GM19035 (cell line): Measurements from ENCODE around the gene POLR2J3.
A peak's percentile ranks its signal among the peaks of the same experiment; 100 is the strongest.
"Not testable (repeated sequence)": the region's sequence is repeated elsewhere in the genome, so short reads cannot be mapped to it uniquely, and the experiment has no call there.

Experiments used
- ATAC-seq: cut with Tn5 transposase; IDR thresholded peaks from one replicate; pipeline ENCODE4 v1.9.1; 2021; ENCODE audit not compliant: unreplicated experiment

The POLR2J3 gene

DNA sequence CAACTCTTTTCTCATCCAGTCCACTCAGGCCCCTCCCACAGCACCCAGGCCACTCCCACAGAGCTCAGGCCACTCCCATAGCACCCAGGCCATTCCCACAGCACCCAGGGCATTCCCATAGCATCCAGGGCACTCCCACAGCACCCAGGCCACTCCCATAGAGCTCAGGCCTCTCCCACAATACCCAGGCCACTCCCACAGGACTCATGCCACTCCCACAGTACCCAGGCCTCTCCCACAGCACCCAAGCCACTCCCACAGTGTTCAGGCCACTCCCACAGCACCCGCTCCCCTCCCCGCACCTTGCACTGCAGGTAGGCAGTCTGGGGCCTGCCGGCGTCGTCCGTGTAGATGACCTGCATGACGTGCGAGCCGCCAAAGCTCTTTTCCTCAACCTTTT is 17.5 kb upstream of the POLR2J3 start:
- peak; percentile 43 for ATAC-seq

DNA sequence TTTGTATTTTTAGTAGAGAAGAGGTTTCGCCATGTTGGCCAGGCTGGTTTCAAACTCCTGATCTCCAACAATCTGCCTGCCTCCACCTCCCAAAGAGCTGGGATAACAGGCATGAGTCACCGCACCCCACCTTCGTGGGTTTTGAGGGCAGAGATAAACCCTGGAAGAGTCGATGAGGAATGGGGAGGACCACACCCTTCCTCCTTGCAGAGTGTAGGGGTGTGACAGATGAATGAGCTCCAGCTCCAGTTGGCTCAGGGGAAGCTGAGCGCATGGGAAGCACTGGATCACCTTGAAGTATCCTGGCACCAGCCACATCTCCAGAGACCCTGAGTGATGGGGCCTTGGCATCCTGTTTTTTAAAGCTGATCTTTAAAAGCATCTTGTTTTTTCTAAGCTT is 11.1 kb upstream of the POLR2J3 start:
- ATAC-seq: not testable (repeated sequence)

DNA sequence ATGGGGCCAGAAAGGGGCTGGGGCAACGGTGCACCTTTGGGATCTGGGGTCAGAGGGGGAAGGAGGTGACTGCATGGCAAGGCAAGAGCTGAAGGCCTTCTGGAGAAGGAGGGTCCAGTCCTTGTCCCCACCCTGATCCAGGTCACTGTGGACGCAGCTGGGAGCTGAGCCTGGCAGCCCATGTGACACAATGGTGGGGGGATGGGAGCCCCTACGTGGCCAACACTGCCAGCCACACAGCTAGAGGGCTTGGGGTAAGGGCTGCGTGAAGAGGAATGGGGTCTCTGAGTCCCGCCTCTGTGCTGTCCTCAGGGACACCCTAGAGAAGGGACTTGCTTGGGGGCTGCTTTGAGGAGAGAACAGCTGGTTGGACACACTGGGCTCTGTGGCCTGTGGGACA is 9.3 kb upstream of the POLR2J3 start:
- not testable (repeated sequence) for ATAC-seq

DNA sequence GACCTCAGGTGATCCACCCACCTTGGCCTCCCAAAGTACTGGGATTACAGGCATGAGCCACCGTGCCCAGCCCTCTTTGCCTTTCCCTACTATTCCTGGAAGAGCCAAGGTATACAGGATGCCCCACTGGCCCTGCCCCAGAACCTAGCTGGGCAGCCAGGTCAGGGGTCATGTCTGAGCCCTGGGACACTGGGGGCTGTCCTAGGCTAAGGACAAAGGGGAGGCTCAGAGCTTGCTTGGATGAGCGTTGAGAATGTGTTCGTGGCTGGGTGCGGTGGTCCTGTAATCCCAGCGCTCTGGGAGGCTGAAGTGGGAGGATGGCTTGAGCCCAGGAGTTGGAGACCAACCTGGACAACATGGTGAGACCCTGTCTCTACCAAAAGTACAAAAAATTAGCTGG is 6.1 kb upstream of the POLR2J3 start:
- ATAC-seq: not testable (repeated sequence)

DNA sequence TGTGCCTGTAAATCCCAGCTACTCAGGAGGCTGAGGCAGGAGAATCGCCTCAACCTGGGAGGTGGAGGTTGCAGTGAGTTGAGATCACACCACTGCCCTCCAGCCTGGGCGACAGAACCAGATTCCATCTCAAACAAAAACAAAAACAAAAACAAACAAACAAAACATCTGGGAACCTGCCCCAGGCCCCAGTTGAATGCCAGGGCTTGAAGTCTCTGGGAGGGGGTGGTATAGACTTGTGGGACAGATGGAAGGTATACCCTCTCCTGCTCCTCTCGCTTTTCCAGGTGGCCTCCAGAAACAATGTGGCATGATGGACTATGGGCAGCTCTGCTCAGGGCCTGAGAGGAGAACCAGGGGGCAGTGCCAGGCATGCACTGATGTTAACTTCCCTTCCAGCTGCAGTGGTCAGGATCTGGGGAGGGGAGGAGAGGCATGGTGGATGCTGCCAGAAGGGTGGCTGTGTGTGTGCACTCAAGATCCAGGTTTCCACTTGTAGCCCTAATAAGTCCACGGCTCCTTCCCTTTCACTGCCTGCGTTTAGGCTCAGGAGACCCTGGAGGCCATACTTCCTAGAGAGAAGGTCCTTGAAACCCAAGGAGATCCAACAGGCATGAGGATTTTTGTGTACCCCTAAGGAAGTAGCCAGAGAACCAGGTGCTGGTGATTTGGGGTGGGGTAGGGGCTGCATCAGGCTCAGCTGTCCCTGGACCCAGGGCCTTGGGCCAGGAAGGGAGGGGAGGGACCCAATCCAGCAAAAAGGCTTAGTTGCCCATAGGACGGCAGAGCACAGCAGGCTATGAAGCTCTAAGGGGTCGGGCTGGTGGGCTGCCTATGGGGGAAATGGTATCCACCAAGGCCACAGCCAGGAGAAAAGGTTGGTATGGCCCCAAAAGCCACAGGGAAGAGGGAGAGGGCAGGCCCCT is 5.2 kb upstream of the POLR2J3 start:
- not testable (repeated sequence) for ATAC-seq

DNA sequence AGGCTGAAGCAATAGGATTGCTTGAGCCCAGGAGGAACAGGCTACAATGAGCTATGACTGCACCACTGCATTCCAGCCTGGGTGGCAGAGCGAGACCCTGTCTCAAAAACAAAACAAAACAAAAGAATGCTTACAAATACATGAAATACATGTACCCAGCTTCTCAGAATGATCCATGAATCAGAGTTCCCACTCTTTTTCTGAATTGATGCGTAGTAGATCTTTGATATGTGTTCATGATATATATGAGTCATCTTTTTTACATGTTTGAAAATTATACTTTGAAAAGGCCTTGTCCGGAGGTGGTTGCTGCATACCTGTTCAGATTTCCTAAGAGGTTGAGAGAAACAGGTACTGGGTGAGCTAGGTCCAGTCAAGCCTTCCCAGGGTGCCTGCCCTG is 4.0 kb upstream of the POLR2J3 start:
- not testable (repeated sequence) for ATAC-seq

DNA sequence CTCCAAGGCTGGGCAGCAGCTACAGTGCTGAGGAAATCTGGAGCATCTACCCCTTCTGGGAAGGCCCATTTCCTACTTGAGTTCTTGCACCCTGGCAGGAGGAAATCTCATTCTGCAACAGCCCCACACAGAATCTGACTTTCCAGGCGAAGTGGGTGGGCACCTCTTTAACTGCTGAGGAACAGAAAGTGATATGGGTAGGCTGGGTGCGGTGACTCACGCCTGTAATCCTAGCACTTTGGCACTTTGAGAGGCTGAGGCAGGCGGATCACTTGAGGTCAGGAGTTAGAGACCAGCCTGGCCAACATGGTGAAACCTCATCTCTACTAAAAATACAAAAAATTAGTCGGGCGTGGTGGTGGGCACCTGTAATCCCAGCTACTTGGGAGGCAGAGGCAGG is 2.2 kb upstream of the POLR2J3 start:
- not testable (repeated sequence) for ATAC-seq

DNA sequence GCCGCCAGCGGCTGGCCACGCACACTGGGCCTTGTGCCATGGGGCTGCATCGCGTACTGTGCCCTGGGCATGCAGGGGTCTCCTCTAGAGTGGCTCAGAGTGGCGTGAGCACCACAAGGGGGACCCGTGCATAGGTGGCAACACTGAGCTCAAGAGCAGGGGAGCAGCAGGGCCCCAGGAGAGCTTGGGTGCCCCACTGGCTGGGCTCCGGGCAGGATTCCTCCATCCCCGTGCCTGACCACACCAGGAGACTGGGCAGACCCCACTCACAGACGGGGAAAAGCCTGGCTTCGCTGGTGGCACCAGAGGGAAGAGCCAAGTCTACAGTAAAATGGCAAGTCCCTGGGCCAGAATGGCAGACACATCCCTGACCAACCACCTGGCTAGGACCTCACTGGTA is 3.8 kb downstream of the POLR2J3 start:
- ATAC-seq: not testable (repeated sequence)

DNA sequence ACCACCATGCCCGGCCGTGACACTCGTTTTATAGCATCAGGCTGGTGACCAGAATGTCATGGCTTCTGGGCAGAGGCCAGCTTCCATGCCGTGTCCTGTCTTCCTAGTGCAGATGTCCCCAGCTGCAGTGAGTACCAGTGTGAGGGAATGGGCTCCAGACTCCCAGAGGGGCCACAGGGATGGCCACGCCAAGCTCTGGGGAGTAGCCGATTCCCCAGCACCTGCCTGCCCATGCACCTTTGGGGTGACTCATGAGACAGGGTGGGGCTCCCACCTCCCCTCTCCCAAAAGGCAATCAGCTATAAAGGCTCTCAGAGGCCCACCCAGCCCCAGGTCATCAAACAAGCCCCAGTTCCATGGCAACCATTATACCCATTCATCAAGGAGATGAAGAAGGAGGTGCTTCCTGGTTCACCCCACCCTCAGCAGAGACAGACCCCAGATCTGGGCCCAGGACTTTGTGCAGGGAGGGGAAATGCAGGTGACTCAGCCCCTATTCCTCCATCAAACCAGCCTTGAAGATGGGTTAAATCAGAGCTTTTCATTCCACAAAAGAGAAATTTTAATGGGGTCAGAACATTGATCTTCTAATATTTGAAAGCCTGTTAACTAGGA is 21.5 kb downstream of the POLR2J3 start, which contains the start of gene SPDYE2:
Gene SPDYE2 (plus strand): TSS at position 419 of the 615 bp plus-strand sequence. CDS start 2,030 bp downstream, outside the sequence.
- ATAC-seq: not testable (repeated sequence)

DNA sequence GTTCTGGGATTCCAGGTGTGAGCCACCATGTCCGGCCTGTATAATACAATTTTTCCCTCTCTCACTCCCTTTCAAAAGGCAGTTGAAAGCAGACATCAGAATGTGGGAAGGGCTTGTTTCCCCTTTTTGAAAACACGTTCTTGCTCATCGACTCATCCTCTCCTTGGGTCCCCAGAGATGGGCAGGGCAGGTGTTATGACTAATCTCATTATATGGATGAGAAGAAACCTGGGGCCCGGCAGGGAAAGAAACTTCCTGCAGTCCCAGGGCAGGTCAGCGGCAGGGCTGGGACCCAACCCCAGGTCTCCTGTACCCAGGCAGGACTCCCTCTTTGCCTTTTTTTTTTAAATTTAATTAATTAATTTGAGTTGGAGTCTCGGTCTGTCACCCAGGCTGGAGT is 26.0 kb downstream of the POLR2J3 start:
- ATAC-seq: peak; percentile 59

DNA sequence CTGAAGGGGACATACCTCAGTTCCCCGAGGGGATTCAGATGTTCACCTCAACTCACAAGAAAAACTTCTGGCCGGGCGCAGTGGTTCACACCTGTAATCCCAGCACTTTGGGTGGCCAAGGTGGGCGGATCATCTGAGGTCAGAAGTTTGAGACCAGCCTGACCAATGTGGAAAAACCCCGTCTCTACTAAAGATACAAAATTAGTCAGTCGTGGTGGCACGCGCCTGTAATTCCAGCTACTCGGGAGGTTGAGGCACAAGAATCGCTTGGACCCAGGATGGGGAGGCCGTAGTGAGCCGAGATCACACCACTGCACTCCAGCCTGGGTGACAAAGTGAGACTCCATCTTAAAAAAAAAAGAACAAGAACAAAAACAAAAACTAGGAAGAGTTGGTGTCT is 27.1 kb downstream of the POLR2J3 start:
- ATAC-seq: not testable (repeated sequence)

DNA sequence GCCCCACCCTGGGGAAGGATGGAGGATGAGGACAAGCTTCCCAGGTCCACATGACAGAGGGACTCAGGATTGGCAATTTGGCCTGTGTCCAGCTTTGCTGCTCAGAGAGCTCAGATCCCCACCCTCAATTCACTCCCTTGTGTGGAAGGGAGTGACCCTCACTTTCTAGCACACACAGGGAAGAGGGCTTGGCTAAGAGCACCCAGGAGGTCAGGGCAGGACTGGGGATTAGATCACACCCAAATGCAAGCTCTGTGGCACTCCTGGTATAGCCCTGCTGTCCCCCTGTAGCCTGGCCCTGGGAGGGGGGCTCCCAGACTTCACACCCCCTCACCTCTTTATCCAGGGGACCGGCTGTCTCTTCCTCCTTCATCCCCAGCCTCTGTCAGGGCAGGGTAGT is 28.0 kb downstream of the POLR2J3 start:
- ATAC-seq: not testable (repeated sequence)

DNA sequence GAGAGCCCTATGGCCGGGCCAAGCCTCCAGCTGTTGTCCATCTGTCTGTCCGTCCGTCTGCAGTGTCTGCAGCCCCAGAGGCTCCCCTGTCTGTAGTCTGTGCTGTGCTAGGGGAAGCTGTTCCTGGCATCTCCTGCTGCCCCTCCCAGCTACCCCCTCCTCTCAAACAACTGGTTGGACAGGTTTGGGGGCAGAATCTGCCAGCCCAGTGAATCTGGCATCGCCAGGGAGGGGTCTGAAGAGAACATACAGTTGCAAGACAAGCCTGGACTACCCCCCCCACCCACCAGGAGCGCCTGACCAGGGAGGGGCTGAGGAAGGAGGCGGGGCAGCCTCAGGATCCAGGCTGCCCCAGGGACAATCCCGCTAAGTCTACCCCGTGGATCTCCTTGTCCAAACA is 28.8 kb downstream of the POLR2J3 start, which contains the start of gene UPK3BL2:
Gene UPK3BL2 (minus strand): TSS at position 101 of the 400 bp plus-strand sequence. CDS start 60 bp downstream, at position 41.
- not testable (repeated sequence) for ATAC-seq

DNA sequence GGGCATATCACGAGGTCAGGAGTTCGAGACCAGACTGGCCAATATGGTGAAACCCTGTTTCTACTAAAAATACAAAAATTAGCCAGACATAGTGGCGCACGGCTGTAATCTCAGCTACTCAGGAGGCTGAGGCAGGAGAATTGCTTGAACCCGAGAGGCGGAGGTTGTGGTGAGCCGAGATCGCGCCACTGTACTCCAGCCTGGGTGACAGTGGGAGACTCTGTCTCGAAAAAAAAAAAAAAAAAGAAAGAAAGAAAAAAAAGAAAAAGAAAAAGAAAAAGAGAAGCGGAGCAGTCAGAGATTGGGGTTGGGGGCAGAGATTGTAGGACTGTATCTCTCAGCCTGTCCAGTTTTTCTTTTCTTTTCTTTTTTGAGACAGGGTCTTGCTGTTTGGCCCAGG is 29.6 kb downstream of the POLR2J3 start:
- ATAC-seq: not testable (repeated sequence)

DNA sequence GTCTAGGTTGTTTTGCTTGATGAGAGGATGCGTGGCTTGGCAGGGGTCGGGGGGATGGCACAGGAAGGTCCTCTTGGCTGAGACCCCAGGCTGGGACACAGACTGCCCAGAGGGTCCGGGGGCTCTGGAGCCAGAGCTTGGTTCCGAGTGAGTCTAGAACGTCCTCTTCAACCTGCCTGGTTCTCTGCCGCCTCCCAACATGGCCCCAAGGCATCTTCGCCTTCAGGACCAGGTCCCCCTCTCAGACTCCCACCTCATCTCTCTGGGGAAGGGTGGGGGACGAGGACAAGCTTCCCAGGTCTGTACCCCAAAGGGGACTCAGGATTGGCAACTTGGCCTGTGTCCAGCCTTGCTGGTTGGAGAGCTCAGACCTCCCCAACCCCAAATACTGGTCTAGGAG is 30.3 kb downstream of the POLR2J3 start:
- not testable (repeated sequence) for ATAC-seq

DNA sequence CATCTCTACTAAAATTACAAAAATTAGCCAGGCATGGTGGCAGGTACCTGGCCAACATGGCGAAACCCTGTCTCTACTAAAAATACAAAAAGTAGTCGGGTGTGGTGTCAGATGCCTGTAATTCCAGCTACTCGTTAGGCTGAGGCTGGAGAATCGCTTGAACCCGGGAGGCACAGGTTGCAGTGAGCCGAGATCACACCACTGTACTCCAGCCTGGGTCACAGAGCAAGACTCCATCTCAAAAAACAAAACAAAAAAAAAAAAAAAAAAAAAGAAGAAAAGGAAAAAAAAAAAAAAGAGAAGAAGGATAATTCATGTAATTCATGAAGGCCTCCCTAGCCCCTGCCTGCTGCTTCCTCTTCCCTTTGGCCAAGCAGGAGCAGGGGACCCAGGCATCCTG is 31.8 kb downstream of the POLR2J3 start:
- not testable (repeated sequence) for ATAC-seq

DNA sequence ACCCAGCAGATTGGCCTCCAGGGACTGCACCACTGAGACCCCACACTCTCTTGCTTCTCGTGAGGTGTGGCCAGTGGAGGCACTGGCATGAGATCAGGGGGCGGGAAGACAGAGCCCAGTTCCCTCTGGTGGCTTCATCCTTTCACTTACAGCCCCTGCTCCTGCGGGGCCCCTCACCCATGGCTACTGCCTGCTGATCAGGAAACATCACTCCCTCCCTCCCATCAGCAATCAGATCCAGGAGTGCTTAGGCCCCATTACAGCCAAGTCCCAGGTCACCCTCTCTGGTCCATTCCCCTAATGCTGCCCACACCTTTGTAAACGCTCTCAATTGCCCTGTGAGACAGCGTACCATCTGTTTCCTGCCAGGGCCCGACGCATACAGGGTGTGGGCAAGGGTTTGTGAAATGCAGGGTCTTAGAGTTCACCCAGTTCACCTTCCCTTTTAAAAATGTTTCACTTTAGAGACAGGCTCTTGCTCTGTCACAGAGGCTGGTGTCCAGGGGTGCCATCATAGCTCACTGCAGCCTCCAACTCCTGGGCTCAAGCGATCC is 37.2 kb downstream of the POLR2J3 start:
- ATAC-seq: not testable (repeated sequence)

DNA sequence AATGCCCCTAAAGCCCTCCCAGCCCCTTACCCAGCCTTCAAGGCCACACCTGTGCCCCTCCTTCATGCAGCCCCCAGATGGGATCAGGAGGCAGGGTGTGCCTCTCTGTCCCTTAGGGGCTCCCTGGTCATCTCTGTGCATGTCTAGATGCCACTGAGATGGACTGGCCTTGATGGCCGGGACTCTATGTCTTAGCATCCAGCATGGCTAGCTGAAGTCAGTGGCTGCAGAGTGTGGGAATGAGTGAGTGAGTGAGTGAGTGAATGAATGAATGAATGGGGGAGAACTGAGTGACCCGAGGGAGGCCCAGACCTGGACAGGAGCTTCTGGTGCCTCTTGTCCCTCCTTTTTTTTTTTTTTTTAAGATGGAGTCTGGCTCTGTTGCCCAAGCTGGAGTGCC is 40.3 kb downstream of the POLR2J3 start:
- not testable (repeated sequence) for ATAC-seq

DNA sequence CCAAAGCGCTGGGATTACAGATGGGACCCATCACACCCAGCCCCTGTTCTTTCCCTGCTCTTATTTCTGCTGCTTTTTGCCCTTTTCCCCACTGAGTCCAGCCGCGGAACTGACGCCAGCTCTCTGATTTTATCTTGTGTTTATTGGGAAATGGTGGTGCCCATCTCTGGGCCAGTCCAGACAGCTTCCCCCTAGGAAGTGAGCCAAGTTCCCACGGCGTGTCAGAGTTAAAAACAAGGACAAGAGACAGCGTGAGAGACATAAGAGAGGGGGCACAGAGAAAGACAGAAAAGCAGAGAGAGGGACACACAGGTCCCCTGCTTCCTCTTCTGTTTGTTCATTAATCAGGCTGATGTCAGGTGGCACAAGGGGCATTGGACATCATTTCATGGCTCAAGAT is 40.8 kb downstream of the POLR2J3 start:
- not testable (repeated sequence) for ATAC-seq

DNA sequence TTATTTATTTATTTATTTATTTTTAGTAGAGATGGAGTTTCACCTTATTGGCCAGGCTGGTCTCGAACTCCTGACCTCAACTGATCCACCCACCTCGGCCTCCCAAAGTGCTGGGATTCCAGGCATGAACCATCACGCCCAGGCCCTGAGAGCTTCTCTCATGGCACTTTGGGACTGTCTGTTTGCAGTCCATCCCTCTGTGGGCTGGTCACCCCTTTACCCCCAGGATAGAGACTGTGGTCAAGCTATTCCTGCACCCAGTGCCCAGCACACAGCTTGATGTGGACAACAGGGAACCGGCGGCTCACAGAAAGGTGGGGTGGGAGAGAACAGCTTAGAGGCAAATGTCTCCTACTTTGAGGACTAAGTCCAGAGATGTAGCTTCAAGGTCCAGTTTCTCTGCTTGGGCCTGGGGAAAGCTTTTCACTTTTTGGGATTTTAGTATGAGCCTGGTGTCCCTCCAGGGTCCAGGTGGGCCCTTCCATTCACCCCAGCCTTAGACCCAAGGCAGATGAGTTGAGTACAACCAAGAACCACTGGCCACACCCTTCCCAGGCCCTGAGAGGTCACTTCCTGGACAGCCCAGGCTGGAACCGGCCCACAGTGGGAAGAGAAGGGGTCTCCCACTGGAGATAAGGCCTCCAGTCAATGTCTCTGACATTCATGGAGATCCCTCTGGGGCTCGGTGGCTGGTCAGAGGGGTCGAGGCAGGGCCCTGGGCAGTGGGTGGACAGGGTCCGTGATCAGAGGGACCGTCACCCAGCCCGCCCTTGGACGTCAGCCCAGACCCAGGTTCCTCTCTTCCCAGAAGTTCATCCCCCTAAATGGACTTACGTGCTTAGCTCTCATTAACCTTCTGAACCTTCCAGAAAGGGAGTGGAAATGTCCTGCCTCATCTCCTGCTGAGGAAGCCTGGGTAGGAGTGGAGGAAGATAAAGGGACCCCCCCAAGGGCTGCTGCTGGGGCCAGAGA is 44.3 kb downstream of the POLR2J3 start:
- not testable (repeated sequence) for ATAC-seq
